GM19238 (cell line): ENCODE data around the gene NRN1.
"Not testable (repeated sequence)": the region's sequence is repeated elsewhere in the genome, so short reads cannot be mapped to it uniquely, and the experiment has no call there.

Experiments
- DNase-seq: peaks from one replicate; pipeline ENCODE4 v3.0.0; 2011; ENCODE audit warnings: low spot score; ENCODE audit not compliant: insufficient read length

NRN1 gene

GRCh38 chr6:5984150-5985089 is 22.3 kb downstream of the NRN1 start:
- no peak for DNase-seq

- DNase-seq, result no peak
These were observed 25.3 kb downstream of the NRN1 start for GRCh38 chr6:5981126-5982026.

GRCh38 chr6:5979650-5980420 is 26.9 kb downstream of the NRN1 start:
- no peak for DNase-seq

GRCh38 chr6:5976811-5977210 is 29.9 kb downstream of the NRN1 start:
- DNase-seq, result no peak

- DNase-seq, result no peak
These were observed 37.6 kb downstream of the NRN1 start for GRCh38 chr6:5968817-5969734.

- not testable (repeated sequence) for DNase-seq
These were observed 38.7 kb downstream of the NRN1 start for GRCh38 chr6:5968036-5968435.

GRCh38 chr6:5967594-5967993 is 39.1 kb downstream of the NRN1 start:
- DNase-seq, result no peak

- no peak for DNase-seq
These were observed 43.9 kb downstream of the NRN1 start for GRCh38 chr6:5962794-5963193.

GRCh38 chr6:5961836-5962235 is 44.9 kb downstream of the NRN1 start:
- no peak for DNase-seq

- DNase-seq, result no peak
These were observed 46.3 kb downstream of the NRN1 start for GRCh38 chr6:5960456-5960855.

- DNase-seq, result no peak
These were observed 47.8 kb downstream of the NRN1 start for GRCh38 chr6:5958921-5959320.

- DNase-seq, result no peak
These were observed 49.8 kb downstream of the NRN1 start for GRCh38 chr6:5956939-5957338.

GRCh38 chr6:5950361-5950785 is 56.4 kb downstream of the NRN1 start:
- no peak for DNase-seq
